ENCODE measurements around the gene DCUN1D2. TPM values are rescaled to one million over a fixed set of nuclear protein-coding genes. Genes with fewer than 3 reads are reported as not detected.

The DCUN1D2 gene
- total RNA-seq, 1 donor from 2014 or later = 26.2 TPM

- H3K9me3 Mint-ChIP-seq = peaks cover 3% of the 10 kb centered on the region
- no peak for TF ChIP-seq CTCF (IDR thresholded peaks at IDR 0.05)
- POLR2A ChIA-PET = no interaction called here
- no peak overlapping the region for H3K4me3 Mint-ChIP-seq
- no peak for DNase-seq
- CTCF ChIA-PET = no interaction called here
- H3K4me1 Mint-ChIP-seq = peaks cover under 1% of the 10 kb centered on the region
- no peaks in the 10 kb centered on the region for H3K36me3 Mint-ChIP-seq (ENCODE audit: low read depth)
- intact Hi-C loops (cut with micrococcal nuclease) = no loop called here
- ATAC-seq (ENCODE audit: low read depth) = no peak
- H3K27ac Mint-ChIP-seq = no peak overlapping the region
- no peaks in the 10 kb centered on the region for H3K27me3 Mint-ChIP-seq
Observed at GRCh38 chr13:113422807-113423519, 67.5 kb downstream of the DCUN1D2 start.

- Mint-ChIP-seq H3K4me3 (no peak overlapping the region), H3K9me3 (peaks cover 3% of the 10 kb centered on the region), H3K27me3 (no peaks in the 10 kb centered on the region), H3K4me1 (peaks cover 9% of the 10 kb centered on the region), H3K27ac (no peak overlapping the region), H3K36me3 (ENCODE audit: low read depth) (no peaks in the 10 kb centered on the region)
- no peak for DNase-seq
- TF ChIP-seq CTCF (IDR thresholded peaks at IDR 0.05) = no peak
- intact Hi-C loops (cut with micrococcal nuclease) = no loop called here
- CTCF ChIA-PET = no interaction called here
- ATAC-seq (ENCODE audit: low read depth) = no peak
- POLR2A ChIA-PET = no interaction called here
Observed at GRCh38 chr13:113421673-113422270, 68.7 kb downstream of the DCUN1D2 start.

GRCh38 chr13:113420833-113421600 lies 69.5 kb downstream of the DCUN1D2 start:
- peaks cover 3% of the 10 kb centered on the region for H3K9me3 Mint-ChIP-seq
- no peaks in the 10 kb centered on the region for H3K36me3 Mint-ChIP-seq (ENCODE audit: low read depth)
- ATAC-seq (ENCODE audit: low read depth) (no peak), DNase-seq (no peak)
- ChIA-PET CTCF (no interaction called here), POLR2A (no interaction called here)
- H3K27me3 Mint-ChIP-seq = no peaks in the 10 kb centered on the region
- H3K4me3 Mint-ChIP-seq = no peak overlapping the region
- intact Hi-C loops (cut with micrococcal nuclease) = no loop called here
- no peak overlapping the region for H3K27ac Mint-ChIP-seq
- no peak for TF ChIP-seq CTCF (IDR thresholded peaks at IDR 0.05)
- peaks cover 11% of the 10 kb centered on the region for H3K4me1 Mint-ChIP-seq

GRCh38 chr13:113420232-113420631 lies 70.3 kb downstream of the DCUN1D2 start:
- ChIA-PET POLR2A (no interaction called here), CTCF (no interaction called here)
- Mint-ChIP-seq H3K9me3 (peaks cover 3% of the 10 kb centered on the region), H3K4me3 (no peak overlapping the region), H3K4me1 (peaks cover 11% of the 10 kb centered on the region), H3K36me3 (ENCODE audit: low read depth) (no peaks in the 10 kb centered on the region), H3K27me3 (no peaks in the 10 kb centered on the region), H3K27ac (no peak overlapping the region)
- DNase-seq (no peak), ATAC-seq (ENCODE audit: low read depth) (no peak)
- intact Hi-C loops (cut with micrococcal nuclease) = no loop called here
- no peak for TF ChIP-seq CTCF (IDR thresholded peaks at IDR 0.05)

- ATAC-seq (ENCODE audit: low read depth) = no peak
- ChIA-PET CTCF (no interaction called here), POLR2A (no interaction called here)
- Mint-ChIP-seq H3K4me3 (no peak overlapping the region), H3K9me3 (peaks cover 3% of the 10 kb centered on the region), H3K36me3 (ENCODE audit: low read depth) (no peaks in the 10 kb centered on the region), H3K27ac (no peak overlapping the region), H3K27me3 (no peaks in the 10 kb centered on the region), H3K4me1 (peaks cover 11% of the 10 kb centered on the region)
- intact Hi-C loops (cut with micrococcal nuclease) = no loop called here
- no peak for DNase-seq
- no peak for TF ChIP-seq CTCF (IDR thresholded peaks at IDR 0.05)
Observed at GRCh38 chr13:113419531-113420193, 70.8 kb downstream of the DCUN1D2 start.
